Tibial nerve (tissue), 3 donors: ENCODE measurements around the gene H2AZ2.

Source experiments
- CTCF ChIP-seq, 5 experiments: fragments of 200-600 bp in 3 of 5; fragments of 450-650 bp in 2 of 5; sonication (generic) in 3 of 5; IDR thresholded peaks; one replicate each; pipeline ENCODE4 v1.5.1; 2016 to 2019; ENCODE audit warnings: antibody characterized with exemption in 5 of 5, mild to moderate bottlenecking in 3 of 5, moderate library complexity in 2 of 5
- POLR2A ChIP-seq, 2 donors: fragments of 450-650 bp; IDR thresholded peaks; one replicate each; pipeline ENCODE4 v1.6.1; 2017; ENCODE audit warnings: antibody characterized with exemption in 2 of 2, mild to moderate bottlenecking in 2 of 2, moderate library complexity in 2 of 2

DNA sequence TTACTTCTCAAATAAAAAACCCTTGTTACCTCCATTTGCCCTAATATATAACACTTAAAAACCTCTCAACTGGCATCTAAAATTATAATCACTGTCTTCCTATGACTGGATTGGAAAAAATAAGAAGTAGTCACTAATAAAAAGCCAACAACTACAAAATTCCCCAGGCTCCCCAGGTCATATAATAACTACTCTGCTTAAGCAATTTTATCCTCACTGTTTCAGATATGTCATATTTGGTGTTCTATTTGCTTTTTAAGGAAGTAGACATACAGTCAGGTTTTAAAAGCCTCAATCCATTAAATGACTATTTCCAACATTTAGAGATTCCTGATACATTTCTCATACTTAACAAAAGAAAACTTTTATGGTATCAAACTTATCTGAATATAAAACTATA, 2.4 kb downstream of the H2AZ2 start:
- TF ChIP-seq CTCF (IDR thresholded peaks at IDR 0.05) (no peak), POLR2A (IDR thresholded peaks at IDR 0.05) (no peak)
